Panc1 (cell line): ENCODE results near the gene RRP8.

Experiments
- CTCF ChIP-seq: fragments of 450-650 bp; IDR thresholded peaks from 2 replicates; pipeline ENCODE4 v1.5.1; 2017; ENCODE audit warnings: mild to moderate bottlenecking
- POLR2AphosphoS5 ChIP-seq: IDR thresholded peaks from 2 replicates; pipeline ENCODE4 v1.6.1; 2012; ENCODE audit warnings: mild to moderate bottlenecking, low read depth, low read length, moderate library complexity
- REST ChIP-seq, 2 experiments: IDR thresholded peaks; 2 replicates each; pipeline ENCODE4 v1.6.1; 2011 to 2012; ENCODE audit warnings: low read depth in 2 of 2, control low read depth in 1 of 2, low read length in 1 of 2, mild to moderate bottlenecking in 1 of 2, moderate library complexity in 1 of 2; ENCODE audit not compliant: insufficient read depth in 1 of 2
- SIN3A ChIP-seq: IDR thresholded peaks from 2 replicates; pipeline ENCODE4 v1.6.1; 2012; ENCODE audit warnings: low read depth, mild to moderate bottlenecking, low read length, moderate library complexity, borderline replicate concordance; ENCODE audit not compliant: insufficient read depth
- TCF7L2 ChIP-seq: IDR thresholded peaks from 2 replicates; pipeline ENCODE4 v1.6.1; 2011; ENCODE audit warnings: mild to moderate bottlenecking, low read depth, low read length, inconsistent platforms

GRCh38 chr11:6565325-6565724 lies 38.1 kb downstream of the RRP8 start:
- TF ChIP-seq CTCF (no peak), TCF7L2 (no peak), REST (IDR thresholded peaks at IDR 0.05; ENCODE audit: insufficient read depth in 1 of 2, low read depth in 2 of 2, low read length in 1 of 2) (no peak), POLR2AphosphoS5 (no peak), SIN3A (no peak)
